IgD-negative memory B cell (primary cell): Measurements from ENCODE around the gene CENPU. TPM values are rescaled to one million over a fixed set of nuclear protein-coding genes. Genes with fewer than 3 reads are reported as not detected.

Experiments used
- H3K27ac Mint-ChIP-seq, 3 donors: one replicate each; pipeline ENCODE4 v1.8.0; 2020 to 2022; ENCODE audit warnings: mild to moderate bottlenecking in 3 of 3, mixed read lengths in 3 of 3, moderate library complexity in 1 of 3
- H3K27me3 Mint-ChIP-seq: one replicate; pipeline ENCODE4 v1.8.0; 2021; ENCODE audit warnings: mixed read lengths
- H3K36me3 Mint-ChIP-seq: one replicate; pipeline ENCODE4 v1.8.0; 2020; ENCODE audit warnings: mild to moderate bottlenecking, mixed read lengths
- H3K4me1 Mint-ChIP-seq, 3 donors: one replicate each; pipeline ENCODE4 v1.8.0; 2020 to 2022; ENCODE audit warnings: mixed read lengths in 3 of 3, mild to moderate bottlenecking in 1 of 3
- H3K4me3 Mint-ChIP-seq, 4 donors: one replicate each; pipeline ENCODE4 v1.8.0; 2020 to 2022; ENCODE audit warnings: mild to moderate bottlenecking in 4 of 4, mixed read lengths in 4 of 4, moderate library complexity in 3 of 4
- H3K9me3 Mint-ChIP-seq, 3 donors: one replicate each; pipeline ENCODE4 v1.8.0; 2020 to 2021; ENCODE audit warnings: mixed read lengths in 3 of 3, mild to moderate bottlenecking in 1 of 3
- polyA plus RNA-seq: library from polyadenylated mRNA; unstranded; fragments of 300-500 nt; fragmentation: Illumina TruSeq; gene quantifications from one replicate; pipeline ENCODE4 v1.2.3, GENCODE V29; 2021

The CENPU gene
- polyA plus RNA-seq, 1 donor from 2014 or later: 1.4 TPM

GRCh38 chr4:184651899-184652298, 82.0 kb downstream of the CENPU start:
- Mint-ChIP-seq H3K9me3 (no peaks in the 10 kb centered on the region), H3K27ac (peak overlapping the region in 1 of 3 donors; percentile 80)

GRCh38 chr4:184649971-184650855, 83.7 kb downstream of the CENPU start:
- no peaks in the 10 kb centered on the region for H3K27me3 Mint-ChIP-seq
- no peaks in the 10 kb centered on the region for H3K9me3 Mint-ChIP-seq
- peak overlapping the region; percentile 75 to 94 (median 92) for H3K27ac Mint-ChIP-seq
- H3K36me3 Mint-ChIP-seq: peaks cover 11% of the 10 kb centered on the region
- H3K4me1 Mint-ChIP-seq: peaks cover 33 to 40% (median 37%) of the 10 kb centered on the region in 3 donors
- peak overlapping the region; percentile 90 to 97 (median 95) for H3K4me3 Mint-ChIP-seq

More at GRCh38 chr4:184651899-184652298, 82.0 kb downstream of the CENPU start:
- H3K4me1 Mint-ChIP-seq: peaks cover 23 to 36% (median 32%) of the 10 kb centered on the region in 3 donors
- peak overlapping the region in 2 of 4 donors; percentile 7 to 13 for H3K4me3 Mint-ChIP-seq
- H3K36me3 Mint-ChIP-seq: peaks cover 7% of the 10 kb centered on the region
- H3K27me3 Mint-ChIP-seq: no peaks in the 10 kb centered on the region

- Mint-ChIP-seq H3K4me3 (peak within 1 kb of the TSS; percentile 92 to 97 (median 96)), H3K27ac (peak within 1 kb of the TSS; percentile 75 to 98 (median 96)), H3K27me3 (no peaks in the 10 kb centered on the region), H3K9me3 (no peaks in the 10 kb centered on the region), H3K36me3 (peaks cover 11% of the 10 kb centered on the region), H3K4me1 (peaks cover 33 to 45% (median 42%) of the 10 kb centered on the region in 3 donors)
Measured at GRCh38 chr4:184649026-184649970, 84.6 kb downstream of the CENPU start, which contains the start of the genes CASP3 and PRIMPOL. CASP3 (minus strand) TSS chr4:184649447; CDS start chr4:184638453, 10,994 bp downstream. PRIMPOL (plus strand) TSS chr4:184649738; CDS start chr4:184657141, 7,403 bp downstream.

GRCh38 chr4:184648313-184649025, 85.4 kb downstream of the CENPU start:
- no peaks in the 10 kb centered on the region for H3K27me3 Mint-ChIP-seq
- H3K4me1 Mint-ChIP-seq: peaks cover 33 to 48% (median 42%) of the 10 kb centered on the region in 3 donors
- H3K36me3 Mint-ChIP-seq: peaks cover 10% of the 10 kb centered on the region
- peak overlapping the region; percentile 92 to 97 (median 96) for H3K4me3 Mint-ChIP-seq
- peak overlapping the region; percentile 57 to 98 (median 96) for H3K27ac Mint-ChIP-seq
- H3K9me3 Mint-ChIP-seq: no peaks in the 10 kb centered on the region

- Mint-ChIP-seq H3K27me3 (no peaks in the 10 kb centered on the region), H3K4me1 (peaks cover 33 to 48% (median 42%) of the 10 kb centered on the region in 3 donors), H3K36me3 (peaks cover 10% of the 10 kb centered on the region), H3K27ac (peak overlapping the region; percentile 57 to 98 (median 96)), H3K4me3 (peak overlapping the region; percentile 92 to 97 (median 96)), H3K9me3 (no peaks in the 10 kb centered on the region)
Measured at GRCh38 chr4:184648054-184648312, 85.9 kb downstream of the CENPU start.

- peaks cover 10% of the 10 kb centered on the region for H3K36me3 Mint-ChIP-seq
- peak overlapping the region; percentile 92 to 97 (median 96) for H3K4me3 Mint-ChIP-seq
- no peaks in the 10 kb centered on the region for H3K27me3 Mint-ChIP-seq
- H3K9me3 Mint-ChIP-seq: no peaks in the 10 kb centered on the region
- H3K27ac Mint-ChIP-seq: peak overlapping the region in 2 of 3 donors; percentile 57 to 96
- H3K4me1 Mint-ChIP-seq: peaks cover 33 to 48% (median 42%) of the 10 kb centered on the region in 3 donors
Measured at GRCh38 chr4:184647266-184648053, 86.4 kb downstream of the CENPU start.

- Mint-ChIP-seq H3K4me3 (peak overlapping the region in 2 of 4 donors; percentile 78 to 92), H3K36me3 (peaks cover 12% of the 10 kb centered on the region), H3K27ac (no peak overlapping the region), H3K9me3 (no peaks in the 10 kb centered on the region), H3K27me3 (no peaks in the 10 kb centered on the region), H3K4me1 (peaks cover 35 to 51% (median 50%) of the 10 kb centered on the region in 3 donors)
Measured at GRCh38 chr4:184645904-184646610, 87.8 kb downstream of the CENPU start.

- no peaks in the 10 kb centered on the region for H3K27me3 Mint-ChIP-seq
- no peak overlapping the region for H3K27ac Mint-ChIP-seq
- no peaks in the 10 kb centered on the region for H3K9me3 Mint-ChIP-seq
- peaks cover 12% of the 10 kb centered on the region for H3K36me3 Mint-ChIP-seq
- H3K4me3 Mint-ChIP-seq: peak overlapping the region in 2 of 4 donors; percentile 32 to 39
- H3K4me1 Mint-ChIP-seq: peaks cover 31 to 51% (median 49%) of the 10 kb centered on the region in 3 donors
Measured at GRCh38 chr4:184644553-184645307, 89.2 kb downstream of the CENPU start.

Other genes starting within 250 kb of the CENPU start
- gene CASP3, start 84.6 kb downstream of the CENPU start, polyA plus RNA-seq: 4.2 TPM
- 12.6 TPM for gene PRIMPOL, start 84.4 kb downstream of the CENPU start, polyA plus RNA-seq
- 9.2 TPM for gene ACSL1, start 91.9 kb upstream of the CENPU start, polyA plus RNA-seq